GM23338 (cell line): Measurements from ENCODE around the gene MYLK. TPM values are rescaled to one million over a fixed set of nuclear protein-coding genes. Genes with fewer than 3 reads are reported as not detected.

Source experiments
- ATAC-seq: fragments of 200-7000 bp; cut with Tn5 transposase; 3 replicates; pipeline ENCODE4 v1.9.1; 2020
- DNase-seq: peaks from one replicate; pipeline ENCODE4 v3.0.0-alpha.2; 2015; ENCODE audit warnings: low spot score
- H2AFZ ChIP-seq: fragments of 200-600 bp; sonication (generic); 2 replicates; pipeline ENCODE4 v1.8.0; 2016; ENCODE audit warnings: antibody characterized with exemption, mild to moderate bottlenecking, moderate library complexity
- H3F3A ChIP-seq: fragments of 200-600 bp; sonication (generic); replicated peaks from 2 replicates; pipeline ENCODE4 v1.8.0; 2017; ENCODE audit warnings: antibody characterized with exemption, mixed run types, low read depth
- H3K27ac ChIP-seq: fragments of 200-600 bp; sonication (generic); 2 replicates; pipeline ENCODE4 v1.6.1; 2016; ENCODE audit warnings: low read depth
- H3K27me3 ChIP-seq: fragments of 200-600 bp; sonication (generic); 2 replicates; pipeline ENCODE4 v1.8.0; 2016; ENCODE audit warnings: mild to moderate bottlenecking, mixed run types, moderate library complexity; ENCODE audit not compliant: insufficient read depth
- H3K36me3 ChIP-seq: fragments of 200-600 bp; sonication (generic); 2 replicates; pipeline ENCODE4 v1.8.0; 2016; ENCODE audit warnings: mild to moderate bottlenecking; ENCODE audit not compliant: insufficient read depth
- H3K4me1 ChIP-seq: fragments of 200-600 bp; sonication (generic); 2 replicates; pipeline ENCODE4 v1.8.0; 2016; ENCODE audit warnings: mild to moderate bottlenecking, moderate library complexity; ENCODE audit not compliant: insufficient read depth
- H3K4me2 ChIP-seq: fragments of 200-600 bp; sonication (generic); 2 replicates; pipeline ENCODE4 v1.7.1; 2017; ENCODE audit warnings: mixed run types
- H3K4me3 ChIP-seq: fragments of 200-600 bp; sonication (generic); 2 replicates; pipeline ENCODE4 v1.6.1; 2016; ENCODE audit warnings: mixed run types
- H3K79me2 ChIP-seq: fragments of 200-600 bp; sonication (generic); replicated peaks from 2 replicates; pipeline ENCODE4 v1.8.0; 2017; ENCODE audit warnings: mild to moderate bottlenecking; ENCODE audit not compliant: insufficient read depth
- H3K9me2 ChIP-seq: fragments of 200-600 bp; sonication (generic); 2 replicates; pipeline ENCODE4 v1.8.0; 2017; ENCODE audit not compliant: insufficient read depth
- H4K20me1 ChIP-seq: fragments of 200-600 bp; sonication (generic); replicated peaks from 2 replicates; pipeline ENCODE4 v1.8.0; 2017; ENCODE audit warnings: mild to moderate bottlenecking; ENCODE audit not compliant: insufficient read depth
- H3K27ac Mint-ChIP-seq: 2 replicates; pipeline ENCODE4 v1.8.0; 2020; ENCODE audit warnings: inconsistent platforms, mild to moderate bottlenecking, moderate library complexity, mixed read lengths
- H3K27me3 Mint-ChIP-seq: 3 replicates; pipeline ENCODE4 v1.8.0; 2022; ENCODE audit warnings: low read depth, mild to moderate bottlenecking, moderate library complexity, mixed read lengths, inconsistent platforms; ENCODE audit not compliant: insufficient read depth, poor library complexity
- H3K36me3 Mint-ChIP-seq: 3 replicates; pipeline ENCODE4 v1.8.0; 2021; ENCODE audit warnings: low read depth, mild to moderate bottlenecking, inconsistent platforms, moderate library complexity, mixed read lengths
- H3K4me1 Mint-ChIP-seq: 3 replicates; pipeline ENCODE4 v1.8.0; 2020; ENCODE audit warnings: mild to moderate bottlenecking, inconsistent platforms, mixed read lengths
- H3K4me3 Mint-ChIP-seq: 3 replicates; pipeline ENCODE4 v1.8.0; 2021; ENCODE audit warnings: moderate library complexity, mild to moderate bottlenecking, inconsistent platforms, mixed read lengths
- H3K9me3 Mint-ChIP-seq: 3 replicates; pipeline ENCODE4 v1.8.0; 2020; ENCODE audit warnings: moderate library complexity, mild to moderate bottlenecking, inconsistent platforms, mixed read lengths
- EZH2 ChIP-seq: fragments of 200-600 bp; sonication (generic); IDR thresholded peaks from one replicate; pipeline ENCODE4 v1.8.0; 2017; ENCODE audit warnings: antibody characterized with exemption, mild to moderate bottlenecking, low read depth; ENCODE audit not compliant: unreplicated experiment
- EZH2phosphoT487 ChIP-seq: fragments of 200-600 bp; sonication (generic); IDR thresholded peaks from one replicate; pipeline ENCODE4 v1.8.1; 2018; ENCODE audit warnings: antibody characterized with exemption; ENCODE audit not compliant: unreplicated experiment
- STAT1 ChIP-seq: IDR thresholded peaks from one replicate; pipeline ENCODE4 v1.6.1; 2016; ENCODE audit warnings: antibody characterized with exemption; ENCODE audit not compliant: unreplicated experiment
- ZNF114 ChIP-seq: fragments of 250-450 bp; sonication (Bioruptor Pico); IDR thresholded peaks from 2 replicates; pipeline ENCODE4 v1.5.0; 2020; ENCODE audit warnings: mild to moderate bottlenecking, moderate library complexity
- ZNF331 ChIP-seq: fragments of 250-450 bp; sonication (Bioruptor Pico); IDR thresholded peaks from 2 replicates; pipeline ENCODE4 v1.5.0; 2020; ENCODE audit warnings: low read depth, mild to moderate bottlenecking, moderate library complexity
- polyA plus RNA-seq: library from polyadenylated mRNA; unstranded; fragments of >200 nt; fragmentation: Nextera tagmentation; extraction: Ambion mirVana; gene quantifications from 2 replicates; pipeline ENCODE4 v1.2.1, GENCODE V29; 2016
- total RNA-seq: library from RNA; depleted of rRNA; stranded (reverse); fragments of >200 nt; shearing (Covaris generic); gene quantifications from 2 replicates; pipeline ENCODE4 v1.2.3, GENCODE V29; 2014
- TF ChIP-seq, protein P1 (sequence below): fragments of 250-450 bp; sonication (Bioruptor Pico); IDR thresholded peaks from 2 replicates; pipeline ENCODE4 v1.5.0; 2020; ENCODE audit warnings: mild to moderate bottlenecking, moderate library complexity
- TF ChIP-seq, protein P2 (sequence below): IDR thresholded peaks from 2 replicates; pipeline ENCODE4 v1.6.1; 2016; ENCODE audit warnings: antibody characterized with exemption

The MYLK gene
- total and polyA plus RNA-seq, 2 experiments from 2014 or later = 11.5 to 17.9 TPM

DNA sequence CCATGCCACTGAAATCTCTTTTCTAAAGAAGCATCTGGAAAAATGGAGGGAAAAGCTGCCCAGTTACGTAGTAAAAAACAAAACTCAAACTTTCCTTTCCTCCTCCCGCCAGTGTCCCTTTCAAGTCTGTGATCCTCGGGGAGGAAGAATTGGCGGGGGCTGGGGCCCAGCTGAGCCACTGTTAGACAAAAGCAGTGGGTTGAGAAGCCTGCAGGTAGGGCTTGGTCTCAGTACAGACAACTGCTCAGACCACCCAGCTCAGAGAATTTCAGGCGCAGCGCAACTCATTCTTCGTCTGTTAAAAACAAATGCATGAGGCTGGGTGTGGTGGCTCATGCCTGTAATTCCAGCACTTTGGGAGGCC, 117.1 kb downstream of the MYLK start (continued):
- TF ChIP-seq, protein P1, sequence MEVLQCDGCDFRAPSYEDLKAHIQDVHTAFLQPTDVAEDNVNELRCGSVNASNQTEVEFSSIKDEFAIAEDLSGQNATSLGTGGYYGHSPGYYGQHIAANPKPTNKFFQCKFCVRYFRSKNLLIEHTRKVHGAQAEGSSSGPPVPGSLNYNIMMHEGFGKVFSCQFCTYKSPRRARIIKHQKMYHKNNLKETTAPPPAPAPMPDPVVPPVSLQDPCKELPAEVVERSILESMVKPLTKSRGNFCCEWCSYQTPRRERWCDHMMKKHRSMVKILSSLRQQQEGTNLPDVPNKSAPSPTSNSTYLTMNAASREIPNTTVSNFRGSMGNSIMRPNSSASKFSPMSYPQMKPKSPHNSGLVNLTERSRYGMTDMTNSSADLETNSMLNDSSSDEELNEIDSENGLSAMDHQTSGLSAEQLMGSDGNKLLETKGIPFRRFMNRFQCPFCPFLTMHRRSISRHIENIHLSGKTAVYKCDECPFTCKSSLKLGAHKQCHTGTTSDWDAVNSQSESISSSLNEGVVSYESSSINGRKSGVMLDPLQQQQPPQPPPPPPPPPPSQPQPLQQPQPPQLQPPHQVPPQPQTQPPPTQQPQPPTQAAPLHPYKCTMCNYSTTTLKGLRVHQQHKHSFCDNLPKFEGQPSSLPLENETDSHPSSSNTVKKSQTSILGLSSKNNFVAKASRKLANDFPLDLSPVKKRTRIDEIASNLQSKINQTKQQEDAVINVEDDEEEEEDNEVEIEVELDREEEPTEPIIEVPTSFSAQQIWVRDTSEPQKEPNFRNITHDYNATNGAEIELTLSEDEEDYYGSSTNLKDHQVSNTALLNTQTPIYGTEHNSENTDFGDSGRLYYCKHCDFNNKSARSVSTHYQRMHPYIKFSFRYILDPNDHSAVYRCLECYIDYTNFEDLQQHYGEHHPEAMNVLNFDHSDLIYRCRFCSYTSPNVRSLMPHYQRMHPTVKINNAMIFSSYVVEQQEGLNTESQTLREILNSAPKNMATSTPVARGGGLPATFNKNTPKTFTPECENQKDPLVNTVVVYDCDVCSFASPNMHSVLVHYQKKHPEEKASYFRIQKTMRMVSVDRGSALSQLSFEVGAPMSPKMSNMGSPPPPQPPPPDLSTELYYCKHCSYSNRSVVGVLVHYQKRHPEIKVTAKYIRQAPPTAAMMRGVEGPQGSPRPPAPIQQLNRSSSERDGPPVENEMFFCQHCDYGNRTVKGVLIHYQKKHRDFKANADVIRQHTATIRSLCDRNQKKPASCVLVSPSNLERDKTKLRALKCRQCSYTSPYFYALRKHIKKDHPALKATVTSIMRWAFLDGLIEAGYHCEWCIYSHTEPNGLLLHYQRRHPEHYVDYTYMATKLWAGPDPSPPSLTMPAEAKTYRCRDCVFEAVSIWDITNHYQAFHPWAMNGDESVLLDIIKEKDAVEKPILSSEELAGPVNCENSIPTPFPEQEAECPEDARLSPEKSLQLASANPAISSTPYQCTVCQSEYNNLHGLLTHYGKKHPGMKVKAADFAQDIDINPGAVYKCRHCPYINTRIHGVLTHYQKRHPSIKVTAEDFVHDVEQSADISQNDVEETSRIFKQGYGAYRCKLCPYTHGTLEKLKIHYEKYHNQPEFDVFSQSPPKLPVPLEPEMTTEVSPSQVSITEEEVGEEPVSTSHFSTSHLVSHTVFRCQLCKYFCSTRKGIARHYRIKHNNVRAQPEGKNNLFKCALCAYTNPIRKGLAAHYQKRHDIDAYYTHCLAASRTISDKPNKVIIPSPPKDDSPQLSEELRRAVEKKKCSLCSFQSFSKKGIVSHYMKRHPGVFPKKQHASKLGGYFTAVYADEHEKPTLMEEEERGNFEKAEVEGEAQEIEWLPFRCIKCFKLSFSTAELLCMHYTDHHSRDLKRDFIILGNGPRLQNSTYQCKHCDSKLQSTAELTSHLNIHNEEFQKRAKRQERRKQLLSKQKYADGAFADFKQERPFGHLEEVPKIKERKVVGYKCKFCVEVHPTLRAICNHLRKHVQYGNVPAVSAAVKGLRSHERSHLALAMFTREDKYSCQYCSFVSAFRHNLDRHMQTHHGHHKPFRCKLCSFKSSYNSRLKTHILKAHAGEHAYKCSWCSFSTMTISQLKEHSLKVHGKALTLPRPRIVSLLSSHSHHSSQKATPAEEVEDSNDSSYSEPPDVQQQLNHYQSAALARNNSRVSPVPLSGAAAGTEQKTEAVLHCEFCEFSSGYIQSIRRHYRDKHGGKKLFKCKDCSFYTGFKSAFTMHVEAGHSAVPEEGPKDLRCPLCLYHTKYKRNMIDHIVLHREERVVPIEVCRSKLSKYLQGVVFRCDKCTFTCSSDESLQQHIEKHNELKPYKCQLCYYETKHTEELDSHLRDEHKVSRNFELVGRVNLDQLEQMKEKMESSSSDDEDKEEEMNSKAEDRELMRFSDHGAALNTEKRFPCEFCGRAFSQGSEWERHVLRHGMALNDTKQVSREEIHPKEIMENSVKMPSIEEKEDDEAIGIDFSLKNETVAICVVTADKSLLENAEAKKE (CRISPR knock-in tag) = no peak
- no peak for TF ChIP-seq STAT1
- TF ChIP-seq ZNF331 (CRISPR knock-in tag) = no peak

DNA sequence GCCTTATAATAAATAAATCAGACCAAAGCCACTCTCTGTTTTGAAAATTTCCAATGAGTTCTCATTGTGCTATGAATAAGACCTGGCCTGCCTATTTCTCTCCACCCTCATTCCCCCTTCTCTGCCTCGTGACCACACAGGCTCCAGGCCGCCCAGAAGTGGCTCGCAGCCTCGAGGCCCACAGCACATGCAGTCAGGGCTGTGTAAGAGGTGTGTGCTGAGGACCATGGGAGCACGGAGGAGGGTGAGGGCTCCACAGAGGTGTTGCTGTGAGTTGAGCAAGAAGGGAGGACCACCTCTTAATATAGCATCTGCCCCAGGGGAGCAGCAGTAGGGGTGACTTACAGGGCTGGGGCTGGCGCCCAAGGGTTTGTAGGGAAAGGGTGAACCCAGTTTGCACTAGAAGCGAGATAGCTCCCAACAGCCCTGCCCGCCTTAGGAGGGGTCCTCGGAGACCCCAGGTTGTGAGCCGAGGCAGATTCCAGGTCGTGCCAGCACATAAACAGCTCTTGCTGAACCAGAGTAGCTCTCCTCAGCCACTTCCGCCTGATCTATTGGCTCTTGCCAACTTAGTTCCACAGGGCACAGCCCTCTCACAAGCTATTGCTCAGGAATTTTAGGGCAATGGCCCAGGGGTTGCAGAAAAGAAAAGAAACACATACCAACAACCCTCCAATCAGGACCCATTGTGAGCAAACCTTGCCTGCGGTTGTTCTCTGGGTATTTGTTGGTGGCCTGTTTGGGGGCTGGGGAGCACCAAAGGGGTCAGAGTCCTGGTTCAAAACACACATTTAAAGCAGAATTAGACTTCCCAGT, 117.7 kb downstream of the MYLK start:
- H3K36me3 Mint-ChIP-seq = no peaks in the 10 kb centered on the region
- Histone ChIP-seq H4K20me1 (no peaks in the 10 kb centered on the region), H2AFZ (peak overlapping the region; percentile 39; the same call in 1 of the 2 replicates), H3K36me3 (no peaks in the 10 kb centered on the region), H3K4me1 (no peaks in the 10 kb centered on the region), H3K27ac (no peak overlapping the region), H3K4me3 (no peak overlapping the region), H3K9me2 (no peaks in the 10 kb centered on the region), H3K79me2 (no peaks in the 10 kb centered on the region), H3K27me3 (no peaks in the 10 kb centered on the region), H3K4me2 (no peak overlapping the region), H3F3A (no peaks in the 10 kb centered on the region)
- H3K4me1 Mint-ChIP-seq = peaks cover 11% of the 10 kb centered on the region
- DNase-seq (peak; percentile 41), ATAC-seq (peak; percentile 84)
- no peak overlapping the region; the same call in none of the 2 replicates for H3K27ac Mint-ChIP-seq
- no peak overlapping the region for H3K4me3 Mint-ChIP-seq
- H3K9me3 Mint-ChIP-seq = no peaks in the 10 kb centered on the region
- H3K27me3 Mint-ChIP-seq = no peaks in the 10 kb centered on the region
- TF ChIP-seq ZNF114 (CRISPR knock-in tag) (no peak), EZH2phosphoT487 (no peak), EZH2 (no peak), ZNF331 (CRISPR knock-in tag) (no peak)
- TF ChIP-seq, protein P2, sequence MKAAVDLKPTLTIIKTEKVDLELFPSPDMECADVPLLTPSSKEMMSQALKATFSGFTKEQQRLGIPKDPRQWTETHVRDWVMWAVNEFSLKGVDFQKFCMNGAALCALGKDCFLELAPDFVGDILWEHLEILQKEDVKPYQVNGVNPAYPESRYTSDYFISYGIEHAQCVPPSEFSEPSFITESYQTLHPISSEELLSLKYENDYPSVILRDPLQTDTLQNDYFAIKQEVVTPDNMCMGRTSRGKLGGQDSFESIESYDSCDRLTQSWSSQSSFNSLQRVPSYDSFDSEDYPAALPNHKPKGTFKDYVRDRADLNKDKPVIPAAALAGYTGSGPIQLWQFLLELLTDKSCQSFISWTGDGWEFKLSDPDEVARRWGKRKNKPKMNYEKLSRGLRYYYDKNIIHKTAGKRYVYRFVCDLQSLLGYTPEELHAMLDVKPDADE = no peak
- TF ChIP-seq, protein P1 (CRISPR knock-in tag) = no peak
